IMR-90 (cell line): ENCODE data around the gene CHGA. TPM values are rescaled to one million over a fixed set of nuclear protein-coding genes. Genes with fewer than 3 reads are reported as not detected.

ENCODE experiments used
- ATAC-seq: fragments of 200-7000 bp; cut with Tn5 transposase; 2 replicates; pipeline ENCODE4 v1.9.1; 2020; ENCODE audit warnings: low read depth, mild to moderate bottlenecking, moderate library complexity
- BruUV-seq: library from RNA; stranded (reverse); fragments of 400-500 nt; replicated peaks from 2 replicates; lab custom pipeline; 2021; lab: Mats Ljungman, UMichigan
- CTCF ChIA-PET: fragments of 300-600 bp; formaldehyde crosslinking; extraction: SDS; loops from one replicate; lab custom pipeline; 2021; ENCODE audit warnings: antibody characterized with exemption; lab: Yijun Ruan, JAX
- POLR2A ChIA-PET: fragments of 300-600 bp; sonication (Branson Sonifier 250); formaldehyde crosslinking; loops from one replicate; lab custom pipeline; 2022; ENCODE audit warnings: antibody characterized with exemption; ENCODE audit not compliant: unreplicated experiment; lab: Charles Lee
- DNase-seq: peaks from one replicate; pipeline ENCODE4 v3.0.0; 2013
- H2AFZ ChIP-seq: replicated peaks from 2 replicates; pipeline ENCODE3; 2013; ENCODE audit warnings: low read length, mild to moderate bottlenecking; ENCODE audit not compliant: poor library complexity
- H2AK5ac ChIP-seq: 2 replicates; pipeline ENCODE4 v1.6.1; 2013; ENCODE audit warnings: low read depth, low read length, inconsistent platforms
- H2AK9ac ChIP-seq: replicated peaks from 2 replicates; pipeline ENCODE3; 2013; ENCODE audit warnings: mild to moderate bottlenecking, low read depth, low read length, moderate library complexity; ENCODE audit not compliant: poor library complexity
- H2BK120ac ChIP-seq: 2 replicates; pipeline ENCODE4 v1.6.1; 2013; ENCODE audit warnings: low read depth, low read length, inconsistent platforms
- H2BK15ac ChIP-seq: 3 replicates; pipeline ENCODE4 v1.6.1; 2013; ENCODE audit warnings: low read depth, low read length, inconsistent platforms
- H2BK20ac ChIP-seq: 2 replicates; pipeline ENCODE4 v1.6.1; 2013; ENCODE audit warnings: low read depth, mild to moderate bottlenecking, inconsistent platforms, low read length, moderate library complexity
- H2BK5ac ChIP-seq: 2 replicates; pipeline ENCODE4 v1.6.1; 2013; ENCODE audit warnings: mild to moderate bottlenecking, low read depth, low read length, inconsistent platforms; ENCODE audit not compliant: poor library complexity, severe bottlenecking
- H3K14ac ChIP-seq: replicated peaks from 2 replicates; pipeline ENCODE4 v1.6.1; 2013; ENCODE audit warnings: low read depth, low read length, inconsistent platforms
- H3K18ac ChIP-seq: 2 replicates; pipeline ENCODE4 v1.6.1; 2013; ENCODE audit warnings: low read depth, low read length, control low read depth
- H3K23ac ChIP-seq: 2 replicates; pipeline ENCODE4 v1.6.1; 2013; ENCODE audit warnings: low read depth, low read length, inconsistent platforms
- H3K27ac ChIP-seq: 2 replicates; pipeline ENCODE4 v1.5.1; 2013; ENCODE audit warnings: mild to moderate bottlenecking, control low read depth, low read length; ENCODE audit not compliant: insufficient read depth
- H3K27me3 ChIP-seq: 2 replicates; pipeline ENCODE4 v1.6.1; 2013; ENCODE audit warnings: low read length; ENCODE audit not compliant: control insufficient read depth, insufficient read depth
- H3K36me3 ChIP-seq: 2 replicates; pipeline ENCODE4 v1.6.1; 2013; ENCODE audit warnings: low read length, mixed read lengths; ENCODE audit not compliant: control insufficient read depth, insufficient read depth
- H3K4ac ChIP-seq: 2 replicates; pipeline ENCODE4 v1.6.1; 2013; ENCODE audit warnings: low read depth, low read length, inconsistent platforms
- H3K4me1 ChIP-seq: 2 replicates; pipeline ENCODE4 v1.6.1; 2013; ENCODE audit warnings: low read length, mixed read lengths; ENCODE audit not compliant: control insufficient read depth, insufficient read depth
- H3K4me2 ChIP-seq: 2 replicates; pipeline ENCODE4 v1.6.1; 2013; ENCODE audit warnings: low read depth, mild to moderate bottlenecking, control low read depth, low read length, moderate library complexity
- H3K4me3 ChIP-seq: 2 replicates; pipeline ENCODE4 v1.5.1; 2013; ENCODE audit warnings: low read depth, mild to moderate bottlenecking, control low read depth, low read length, moderate library complexity; ENCODE audit not compliant: insufficient read depth
- H3K56ac ChIP-seq: 2 replicates; pipeline ENCODE4 v1.6.1; 2013; ENCODE audit warnings: low read length, inconsistent platforms; ENCODE audit not compliant: insufficient read depth; ENCODE audit errors: extremely low read depth
- H3K79me1 ChIP-seq, 2 experiments: 2 replicates each; pipeline ENCODE4 v1.6.1; 2013; ENCODE audit warnings: low read length in 2 of 2, inconsistent platforms in 1 of 2, low read depth in 1 of 2
- H3K9ac ChIP-seq: 2 replicates; pipeline ENCODE4 v1.6.1; 2013; ENCODE audit warnings: low read depth, low read length, control low read depth
- H3K9me1 ChIP-seq: 2 replicates; pipeline ENCODE4 v1.6.1; 2013; ENCODE audit warnings: low read length, inconsistent platforms; ENCODE audit not compliant: insufficient read depth
- H3K9me3 ChIP-seq: 2 replicates; pipeline ENCODE4 v1.6.1; 2013; ENCODE audit warnings: low read length; ENCODE audit not compliant: control insufficient read depth, insufficient read depth
- H4K20me1 ChIP-seq: 2 replicates; pipeline ENCODE4 v1.6.1; 2013; ENCODE audit warnings: low read length, inconsistent platforms; ENCODE audit not compliant: insufficient read depth
- H4K5ac ChIP-seq: 2 replicates; pipeline ENCODE4 v1.6.1; 2013; ENCODE audit warnings: mild to moderate bottlenecking, low read depth, low read length, control low read depth
- H4K8ac ChIP-seq, 2 experiments: 2 replicates each; pipeline ENCODE4 v1.6.1; 2013; ENCODE audit warnings: low read depth in 2 of 2, low read length in 2 of 2, control low read depth in 1 of 2, inconsistent platforms in 1 of 2
- H4K91ac ChIP-seq: 2 replicates; pipeline ENCODE4 v1.6.1; 2013; ENCODE audit warnings: low read depth, low read length, inconsistent platforms; ENCODE audit not compliant: insufficient read depth
- BHLHE40 ChIP-seq: fragments of 150-350 bp; IDR thresholded peaks from 2 replicates; pipeline ENCODE4 v1.6.1; 2016; ENCODE audit warnings: mild to moderate bottlenecking, low read depth, low read length
- CEBPB ChIP-seq: IDR thresholded peaks from 2 replicates; pipeline ENCODE4 v1.6.1; 2012; ENCODE audit warnings: low read depth, low read length, improper control_type of control experiment
- ELK1 ChIP-seq: fragments of 150-350 bp; IDR thresholded peaks from 2 replicates; pipeline ENCODE4 v1.6.1; 2016; ENCODE audit warnings: low read depth, mild to moderate bottlenecking, low read length, moderate library complexity, borderline replicate concordance
- NFE2L2 ChIP-seq: fragments of 150-350 bp; IDR thresholded peaks from 2 replicates; pipeline ENCODE4 v1.6.1; 2016; ENCODE audit warnings: low read depth, mild to moderate bottlenecking, low read length
- RCOR1 ChIP-seq: IDR thresholded peaks from 2 replicates; pipeline ENCODE4 v1.6.1; 2012; ENCODE audit warnings: mild to moderate bottlenecking, low read length, improper control_type of control experiment; ENCODE audit not compliant: insufficient replicate concordance
- SMC3 ChIP-seq: fragments of 150-350 bp; IDR thresholded peaks from 2 replicates; pipeline ENCODE4 v1.6.1; 2016; ENCODE audit warnings: low read depth, mild to moderate bottlenecking, antibody characterized with exemption, low read length, moderate library complexity
- USF2 ChIP-seq: fragments of 150-350 bp; IDR thresholded peaks from 2 replicates; pipeline ENCODE4 v1.6.1; 2017; ENCODE audit warnings: mild to moderate bottlenecking, antibody characterized with exemption, low read length, low read depth
- WGBS, 2 experiments: methylation state at CpG; one replicate each; pipeline versions ENCODE4 v1.1.5 to v1.1.7; 2013; ENCODE audit warnings: missing lambda C conversion rate in 2 of 2; ENCODE audit not compliant: insufficient read length in 1 of 2; ENCODE audit errors: extremely low coverage in 2 of 2; 5-methylcytosine and 5-hydroxymethylcytosine counted together
- dilution Hi-C: fragments of 300-500 bp; cut with HindIII; formaldehyde crosslinking; loops from one replicate; pipeline ENCODE4 v1.14.3; 2018; ENCODE audit warnings: low sequenced_read_pairs; ENCODE audit not compliant: unreplicated experiment
- in situ Hi-C: fragments of 300-500 bp; cut with MboI; formaldehyde crosslinking; loops from 3 replicates; pipeline ENCODE4 v1.14.3; 2019; ENCODE audit warnings: low sequenced_read_pairs, inconsistent platforms, mixed read lengths
- intact Hi-C: fragments of 100-400 bp; cut with micrococcal nuclease; formaldehyde crosslinking; loops from 2 replicates; pipeline ENCODE4 v1.10.0; 2022
- polyA plus RNA-seq, 3 experiments: library from polyadenylated mRNA; depleted of rRNA; stranded (reverse); fragments of >200 nt; gene quantifications; 2 replicates each; pipeline ENCODE4 v1.2.3, GENCODE V29; 2012; ENCODE audit warnings: low replicate concordance in 1 of 3
- total RNA-seq: library from RNA; depleted of rRNA; stranded (reverse); fragments of >200 nt; gene quantifications from 2 replicates; pipeline ENCODE4 v1.2.3, GENCODE V29; 2012

CHGA gene
- total and polyA plus RNA-seq, 2 of the 4 experiments (the other 2 are of a cell fraction): not detected

GRCh38 chr14:92884410-92884809 lies 38.5 kb upstream of the CHGA start:
- no peaks in the 10 kb centered on the region for H3K4me1 ChIP-seq
- DNase-seq: no peak
- in situ Hi-C loops: no loop called here

More at GRCh38 chr14:92884410-92884809, 38.5 kb upstream of the CHGA start:
- Histone ChIP-seq H2BK120ac (no peak overlapping the region), H3K27ac (no peak overlapping the region), H4K8ac (no peak overlapping the region), H2AFZ (no peak overlapping the region), H2BK5ac (no peak overlapping the region), H3K79me1 (no peaks in the 10 kb centered on the region), H3K23ac (no peak overlapping the region), H3K36me3 (no peaks in the 10 kb centered on the region), H4K20me1 (no peaks in the 10 kb centered on the region), H3K9me1 (no peaks in the 10 kb centered on the region), H3K14ac (no peak overlapping the region), H3K4ac (no peak overlapping the region), H2AK9ac (no peak overlapping the region), H3K9ac (no peak overlapping the region), H3K4me2 (no peak overlapping the region), H3K27me3 (peaks cover 14% of the 10 kb centered on the region), H3K56ac (no peak overlapping the region), H3K9me3 (no peaks in the 10 kb centered on the region), H2BK20ac (no peak overlapping the region), H2BK15ac (no peak overlapping the region), H3K4me3 (no peak overlapping the region), H3K18ac (no peak overlapping the region), H2AK5ac (no peak overlapping the region), H4K5ac (no peak overlapping the region), H4K91ac (no peak overlapping the region)
- POLR2A ChIA-PET: no interaction called here
- TF ChIP-seq CEBPB (no peak), RCOR1 (no peak), SMC3 (no peak), BHLHE40 (no peak), ELK1 (no peak), USF2 (no peak), NFE2L2 (no peak)
- dilution Hi-C loops: no loop called here
- CTCF ChIA-PET: no interaction called here
- ATAC-seq: no peak
- BruUV-seq: no TSS peak
- 50% methylated on average over 1 of the region's 3 CpGs; no CpG with 5 or more reads in 1 of the 2 experiments for WGBS, 2 experiments
- intact Hi-C loops: no loop called here
